PC-9 (cell line): ENCODE measurements around the gene LRG1. TPM values are rescaled to one million over a fixed set of nuclear protein-coding genes. Genes with fewer than 3 reads are reported as not detected.

Experiments
- BruUV-seq: library from RNA; stranded (reverse); fragments of 400-500 nt; replicated peaks from 2 replicates; lab custom pipeline; 2021; lab: Mats Ljungman, UMichigan
- CTCF ChIA-PET: fragments of 300-600 bp; sonication (Branson Sonifier 250); formaldehyde crosslinking; loops from one replicate; lab custom pipeline; 2022; ENCODE audit warnings: antibody characterized with exemption; lab: Charles Lee
- POLR2A ChIA-PET: fragments of 300-600 bp; sonication (Branson Sonifier 250); formaldehyde crosslinking; loops from one replicate; lab custom pipeline; 2022; ENCODE audit warnings: antibody characterized with exemption; ENCODE audit not compliant: unreplicated experiment; lab: Charles Lee
- DNase-seq, 2 experiments: peaks; one replicate each; pipeline versions ENCODE4 v3.0.0 to v3.0.0-alpha.2; 2015 to 2022; ENCODE audit warnings: mixed read lengths in 1 of 2
- H2AFZ ChIP-seq: fragments of 200-600 bp; sonication (generic); 2 replicates; pipeline ENCODE4 v1.8.1; 2017; ENCODE audit warnings: antibody characterized with exemption
- H3F3A ChIP-seq: fragments of 200-600 bp; sonication (generic); 2 replicates; pipeline ENCODE4 v1.8.1; 2017; ENCODE audit warnings: antibody characterized with exemption, mild to moderate bottlenecking, low read depth; ENCODE audit not compliant: insufficient read depth
- H3K27ac ChIP-seq: fragments of 200-600 bp; sonication (generic); 2 replicates; pipeline ENCODE4 v1.6.1; 2016; ENCODE audit warnings: mixed run types
- H3K27me3 ChIP-seq: fragments of 200-600 bp; sonication (generic); 2 replicates; pipeline ENCODE4 v1.6.1; 2016; ENCODE audit warnings: low read depth, mixed run types; ENCODE audit not compliant: insufficient read depth
- H3K36me3 ChIP-seq: fragments of 200-600 bp; sonication (generic); 2 replicates; pipeline ENCODE4 v1.6.1; 2016; ENCODE audit warnings: low read depth, mixed run types
- H3K4me1 ChIP-seq: fragments of 200-600 bp; sonication (generic); replicated peaks from 2 replicates; pipeline ENCODE4 v1.6.1; 2016; ENCODE audit warnings: mixed run types; ENCODE audit not compliant: insufficient read depth
- H3K4me2 ChIP-seq: fragments of 200-600 bp; sonication (generic); 2 replicates; pipeline ENCODE4 v1.6.1; 2017; ENCODE audit warnings: mixed run types
- H3K4me3 ChIP-seq: fragments of 200-600 bp; sonication (generic); 2 replicates; pipeline ENCODE4 v1.6.1; 2016; ENCODE audit warnings: mixed run types
- H3K79me2 ChIP-seq: fragments of 200-600 bp; sonication (generic); 2 replicates; pipeline ENCODE4 v1.6.1; 2017; ENCODE audit warnings: low read depth, mixed run types
- H3K9me2 ChIP-seq: fragments of 200-600 bp; sonication (generic); 2 replicates; pipeline ENCODE4 v1.8.1; 2017; ENCODE audit warnings: mild to moderate bottlenecking; ENCODE audit not compliant: insufficient read depth
- H3K9me3 ChIP-seq: fragments of 200-600 bp; sonication (generic); 2 replicates; pipeline ENCODE4 v1.8.1; 2016; ENCODE audit warnings: low read depth; ENCODE audit not compliant: insufficient read depth
- H4K20me1 ChIP-seq: fragments of 200-600 bp; sonication (generic); 2 replicates; pipeline ENCODE4 v1.8.1; 2017; ENCODE audit not compliant: insufficient read depth
- EZH2 ChIP-seq: fragments of 200-600 bp; sonication (generic); IDR thresholded peaks from 2 replicates; pipeline ENCODE4 v1.8.0; 2017; ENCODE audit warnings: antibody characterized with exemption, low read depth
- intact Hi-C: fragments of 100-400 bp; cut with micrococcal nuclease; formaldehyde crosslinking; loops from one replicate; pipeline ENCODE4 v1.10.0; 2022; ENCODE audit not compliant: unreplicated experiment
- total RNA-seq: library from RNA; stranded (reverse); gene quantifications from 2 replicates; pipeline ENCODE4 v1.2.3, GENCODE V29; 2021
- TF ChIP-seq, protein P1 (sequence below): fragments of 200-600 bp; sonication (generic); conservative IDR thresholded peaks from 2 replicates; pipeline ENCODE4 v1.6.1; 2017; ENCODE audit warnings: mixed run types, antibody characterized with exemption, mild to moderate bottlenecking, moderate library complexity

The LRG1 gene
- total RNA-seq, 1 experiment from 2014 or later: 25.6 TPM

DNA sequence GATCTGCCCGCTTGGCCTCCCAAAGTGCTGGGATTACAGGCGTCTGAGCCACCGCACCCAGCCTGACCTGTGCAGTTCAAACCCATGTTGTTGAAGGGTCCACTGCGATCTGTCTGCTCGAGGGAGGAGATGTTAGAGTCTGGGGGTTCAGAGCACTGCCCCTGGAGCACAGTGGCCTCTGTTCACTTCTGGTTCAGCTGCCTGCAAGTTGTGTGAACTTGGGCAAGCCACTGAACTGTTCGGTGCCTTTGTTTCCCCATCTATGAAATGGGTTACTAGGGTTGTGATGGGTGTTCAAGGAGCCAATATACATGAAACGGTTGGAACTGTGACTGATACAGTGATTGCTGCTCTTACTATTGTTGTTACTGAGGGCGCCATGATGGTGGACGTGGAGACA is 6.5 kb downstream of the LRG1 start:
- TF ChIP-seq EZH2: no peak
- TF ChIP-seq, protein P1, sequence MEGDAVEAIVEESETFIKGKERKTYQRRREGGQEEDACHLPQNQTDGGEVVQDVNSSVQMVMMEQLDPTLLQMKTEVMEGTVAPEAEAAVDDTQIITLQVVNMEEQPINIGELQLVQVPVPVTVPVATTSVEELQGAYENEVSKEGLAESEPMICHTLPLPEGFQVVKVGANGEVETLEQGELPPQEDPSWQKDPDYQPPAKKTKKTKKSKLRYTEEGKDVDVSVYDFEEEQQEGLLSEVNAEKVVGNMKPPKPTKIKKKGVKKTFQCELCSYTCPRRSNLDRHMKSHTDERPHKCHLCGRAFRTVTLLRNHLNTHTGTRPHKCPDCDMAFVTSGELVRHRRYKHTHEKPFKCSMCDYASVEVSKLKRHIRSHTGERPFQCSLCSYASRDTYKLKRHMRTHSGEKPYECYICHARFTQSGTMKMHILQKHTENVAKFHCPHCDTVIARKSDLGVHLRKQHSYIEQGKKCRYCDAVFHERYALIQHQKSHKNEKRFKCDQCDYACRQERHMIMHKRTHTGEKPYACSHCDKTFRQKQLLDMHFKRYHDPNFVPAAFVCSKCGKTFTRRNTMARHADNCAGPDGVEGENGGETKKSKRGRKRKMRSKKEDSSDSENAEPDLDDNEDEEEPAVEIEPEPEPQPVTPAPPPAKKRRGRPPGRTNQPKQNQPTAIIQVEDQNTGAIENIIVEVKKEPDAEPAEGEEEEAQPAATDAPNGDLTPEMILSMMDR: no peak
- intact Hi-C loops: no loop called here
- no peaks in the 10 kb centered on the region for H3K9me2 ChIP-seq
- H3F3A ChIP-seq: peaks cover 5% of the 10 kb centered on the region; the same call in 1 of the 2 replicates
- H2AFZ ChIP-seq: no peak overlapping the region
- no peak for DNase-seq
- no peaks in the 10 kb centered on the region for H3K9me3 ChIP-seq
- ChIA-PET POLR2A (no interaction called here), CTCF (no interaction called here)
- no TSS peak for BruUV-seq
- H3K4me1 ChIP-seq: peaks cover 16% of the 10 kb centered on the region
- no peaks in the 10 kb centered on the region for H3K79me2 ChIP-seq
- no peak overlapping the region for H3K4me2 ChIP-seq
- H4K20me1 ChIP-seq: no peaks in the 10 kb centered on the region
- H3K36me3 ChIP-seq: no peaks in the 10 kb centered on the region
- H3K27ac ChIP-seq: no peak overlapping the region
- H3K4me3 ChIP-seq: no peak overlapping the region
- H3K27me3 ChIP-seq: no peaks in the 10 kb centered on the region

DNA sequence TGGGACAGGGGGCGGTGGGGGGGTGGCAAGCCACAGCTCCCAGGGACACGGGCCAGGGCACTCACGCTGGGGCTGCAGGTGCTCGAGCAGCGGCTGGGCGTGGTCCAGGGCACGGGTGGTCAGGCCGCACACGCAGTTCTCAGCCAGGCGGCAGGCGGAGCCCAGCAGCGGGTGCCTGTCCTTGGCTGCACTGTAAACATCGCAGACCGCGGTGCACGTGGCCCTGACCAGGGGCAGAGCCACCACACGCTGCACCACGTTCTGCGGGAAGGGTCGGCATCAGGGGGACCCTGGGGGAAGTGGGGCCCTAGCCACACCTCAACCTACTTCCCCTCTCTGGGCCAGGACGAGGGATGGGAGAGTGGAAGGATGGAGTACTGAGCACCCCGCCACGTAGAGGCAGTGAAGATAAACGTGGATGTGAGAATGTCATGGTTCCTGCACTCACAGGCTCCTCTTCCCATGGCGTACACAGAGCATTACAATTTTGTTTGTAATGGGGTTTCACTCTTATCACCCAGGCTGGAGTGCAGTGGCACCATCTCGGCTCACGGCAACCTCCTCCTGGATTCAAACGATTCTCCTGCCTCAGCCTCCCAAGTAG is 8.2 kb downstream of the LRG1 start:
- H3K27ac ChIP-seq: no peak overlapping the region
- H3F3A ChIP-seq: peaks cover 1% of the 10 kb centered on the region; the same call in 1 of the 2 replicates
- H2AFZ ChIP-seq: no peak overlapping the region
- no peak for DNase-seq
- no peak for TF ChIP-seq EZH2
- TF ChIP-seq, protein P1: no peak
- ChIA-PET POLR2A (no interaction called here), CTCF (no interaction called here)
- H3K79me2 ChIP-seq: no peaks in the 10 kb centered on the region
- H4K20me1 ChIP-seq: no peaks in the 10 kb centered on the region
- H3K9me2 ChIP-seq: no peaks in the 10 kb centered on the region
- intact Hi-C loops: no loop called here
- peaks cover 9% of the 10 kb centered on the region for H3K4me1 ChIP-seq
- no peak overlapping the region for H3K4me3 ChIP-seq
- H3K36me3 ChIP-seq: no peaks in the 10 kb centered on the region
- H3K27me3 ChIP-seq: no peaks in the 10 kb centered on the region
- no peak overlapping the region for H3K4me2 ChIP-seq
- no peaks in the 10 kb centered on the region for H3K9me3 ChIP-seq
- no TSS peak for BruUV-seq

DNA sequence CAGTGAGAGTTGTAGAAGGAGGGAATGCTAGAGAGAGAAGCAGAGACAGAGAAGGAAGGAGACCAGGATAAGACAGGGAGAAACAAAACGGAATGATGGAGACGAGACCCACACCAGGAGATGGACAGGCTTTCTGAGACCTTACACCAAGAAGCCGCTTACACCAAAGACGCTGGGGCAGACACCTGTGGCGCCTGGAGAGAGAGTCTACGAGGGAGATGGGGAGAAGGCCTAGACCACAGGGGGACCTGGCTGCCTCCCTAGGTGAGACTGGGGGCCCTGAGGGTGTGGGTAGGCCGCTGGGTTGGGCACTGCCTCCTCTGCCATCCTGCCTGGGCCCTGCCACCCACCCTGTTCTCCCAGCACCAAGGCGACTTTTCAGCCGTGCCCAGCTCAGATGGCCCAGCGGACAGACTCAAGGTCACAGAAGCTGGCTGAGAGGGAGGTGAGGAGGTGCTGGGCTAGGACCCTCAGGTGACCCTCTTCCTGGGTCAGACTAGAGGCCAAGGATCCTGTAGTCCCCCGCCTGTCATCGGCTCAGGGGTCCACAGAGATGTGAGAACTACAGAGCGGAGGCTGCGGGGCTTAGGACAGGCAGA is 9.8 kb downstream of the LRG1 start:
- Histone ChIP-seq H3K9me2 (no peaks in the 10 kb centered on the region), H3K79me2 (no peaks in the 10 kb centered on the region), H4K20me1 (no peaks in the 10 kb centered on the region), H2AFZ (no peak overlapping the region), H3F3A (no peaks in the 10 kb centered on the region), H3K9me3 (no peaks in the 10 kb centered on the region), H3K4me3 (no peak overlapping the region), H3K36me3 (no peaks in the 10 kb centered on the region), H3K27me3 (no peaks in the 10 kb centered on the region), H3K4me2 (no peak overlapping the region), H3K27ac (no peak overlapping the region), H3K4me1 (no peaks in the 10 kb centered on the region)
- TF ChIP-seq EZH2: no peak
- TF ChIP-seq, protein P1: no peak
- CTCF ChIA-PET: interaction anchor here (0.6 kb wide), 1 partner anchor 45 kb away, joined by 3 read pairs; no protein-coding TSS in a partner anchor
- POLR2A ChIA-PET: no interaction called here
- intact Hi-C loops: no loop called here
- no TSS peak for BruUV-seq
- no peak for DNase-seq
